Activated CD4-positive, alpha-beta T cell treated with anti-CD3 and anti-CD28 coated beads, Interleukin-2, amount 10 ng/mL, durations not matched to agents 7 days and 5 days (primary cell): ENCODE measurements around the gene SLCO4A1. TPM values are rescaled to one million over a fixed set of nuclear protein-coding genes. Genes with fewer than 3 reads are reported as not detected.
A peak's percentile ranks its signal among the peaks of the same experiment; 100 is the strongest.

Experiments used
- CTCF ChIA-PET: fragments of 350-600 bp; sonication (Branson Sonifier 250); formaldehyde crosslinking; loops from one replicate; lab custom pipeline; 2021; ENCODE audit warnings: antibody characterized with exemption; lab: Charles Lee
- POLR2A ChIA-PET: fragments of 350-600 bp; sonication (Branson Sonifier 250); formaldehyde crosslinking; loops from one replicate; lab custom pipeline; 2021; ENCODE audit warnings: antibody characterized with exemption; lab: Charles Lee
- DNase-seq: peaks from one replicate; pipeline ENCODE4 v3.0.0-alpha.2; 2020
- H3K27ac Mint-ChIP-seq: one replicate; pipeline ENCODE4 v1.8.0; 2021; ENCODE audit warnings: mild to moderate bottlenecking, moderate library complexity, mixed read lengths
- H3K27me3 Mint-ChIP-seq: one replicate; pipeline ENCODE4 v1.8.0; 2021; ENCODE audit warnings: mixed read lengths
- H3K36me3 Mint-ChIP-seq: one replicate; pipeline ENCODE4 v1.8.0; 2021; ENCODE audit warnings: low read depth, mixed read lengths
- H3K4me1 Mint-ChIP-seq: one replicate; pipeline ENCODE4 v1.8.0; 2021; ENCODE audit warnings: mixed read lengths
- H3K4me3 Mint-ChIP-seq: one replicate; pipeline ENCODE4 v1.8.0; 2021; ENCODE audit warnings: mild to moderate bottlenecking, moderate library complexity, mixed read lengths
- H3K9me3 Mint-ChIP-seq: one replicate; pipeline ENCODE4 v1.8.0; 2021; ENCODE audit warnings: mixed read lengths
- total RNA-seq, 2 experiments: library from RNA; stranded (reverse); gene quantifications; one replicate each; pipeline ENCODE4 v1.2.3, GENCODE V29; 2021

The SLCO4A1 gene
- total RNA-seq, 2 experiments from 2014 or later = 54.2 to 55.2 TPM

GRCh38 chr20:62686869-62687830 lies 44.8 kb downstream of the SLCO4A1 start:
- Mint-ChIP-seq H3K27ac (peak overlapping the region; percentile 67), H3K4me3 (no peak overlapping the region), H3K4me1 (peaks cover 14% of the 10 kb centered on the region), H3K9me3 (no peaks in the 10 kb centered on the region), H3K36me3 (no peaks in the 10 kb centered on the region), H3K27me3 (no peaks in the 10 kb centered on the region)
- no peak for DNase-seq
- CTCF ChIA-PET = interaction anchor here (0.7 to 1.2 kb wide), 3 partner anchors 11 to 152 kb away, joined by 3 read pairs; no protein-coding TSS in a partner anchor
- POLR2A ChIA-PET = no interaction called here

GRCh38 chr20:62688083-62688482 lies 45.8 kb downstream of the SLCO4A1 start:
- Mint-ChIP-seq H3K9me3 (no peaks in the 10 kb centered on the region), H3K27me3 (no peaks in the 10 kb centered on the region), H3K4me3 (no peak overlapping the region), H3K4me1 (peaks cover 14% of the 10 kb centered on the region), H3K36me3 (no peaks in the 10 kb centered on the region), H3K27ac (no peak overlapping the region)
- POLR2A ChIA-PET = no interaction called here
- DNase-seq = no peak
- CTCF ChIA-PET = interaction anchor here (0.8 to 1.2 kb wide), 2 partner anchors 10 to 52 kb away, joined by 3 read pairs; no protein-coding TSS in a partner anchor

- Mint-ChIP-seq H3K36me3 (no peaks in the 10 kb centered on the region), H3K9me3 (no peaks in the 10 kb centered on the region), H3K4me1 (peaks cover 14% of the 10 kb centered on the region), H3K27me3 (no peaks in the 10 kb centered on the region), H3K27ac (no peak overlapping the region), H3K4me3 (no peak overlapping the region)
- DNase-seq = no peak
- POLR2A ChIA-PET = no interaction called here
- CTCF ChIA-PET = no interaction called here
Measured at GRCh38 chr20:62688855-62689460, 46.7 kb downstream of the SLCO4A1 start.

- H3K9me3 Mint-ChIP-seq = no peaks in the 10 kb centered on the region
- H3K27me3 Mint-ChIP-seq = no peaks in the 10 kb centered on the region
- no peak for DNase-seq
- H3K4me3 Mint-ChIP-seq = no peak overlapping the region
- H3K4me1 Mint-ChIP-seq = peaks cover 14% of the 10 kb centered on the region
- H3K36me3 Mint-ChIP-seq = no peaks in the 10 kb centered on the region
- no peak overlapping the region for H3K27ac Mint-ChIP-seq
- ChIA-PET POLR2A (no interaction called here), CTCF (interaction anchor here (1.6 kb wide), 1 partner anchor 18 kb away, joined by 4 read pairs; the partner anchor contains the start of gene NTSR1)
Measured at GRCh38 chr20:62689861-62690260, 47.6 kb downstream of the SLCO4A1 start.

- no peaks in the 10 kb centered on the region for H3K9me3 Mint-ChIP-seq
- no peak overlapping the region for H3K4me3 Mint-ChIP-seq
- ChIA-PET POLR2A (no interaction called here), CTCF (interaction anchor here (1.6 kb wide), 1 partner anchor 18 kb away, joined by 4 read pairs; the partner anchor contains the start of gene NTSR1)
- H3K27me3 Mint-ChIP-seq = peaks cover 2% of the 10 kb centered on the region
- peaks cover 14% of the 10 kb centered on the region for H3K4me1 Mint-ChIP-seq
- no peak for DNase-seq
- no peaks in the 10 kb centered on the region for H3K36me3 Mint-ChIP-seq
- no peak overlapping the region for H3K27ac Mint-ChIP-seq
Measured at GRCh38 chr20:62690261-62690820, 48.0 kb downstream of the SLCO4A1 start.

GRCh38 chr20:62691487-62691886 lies 49.2 kb downstream of the SLCO4A1 start:
- no peak for DNase-seq
- peaks cover 12% of the 10 kb centered on the region for H3K4me1 Mint-ChIP-seq
- H3K4me3 Mint-ChIP-seq = no peak overlapping the region
- H3K27ac Mint-ChIP-seq = no peak overlapping the region
- peaks cover 2% of the 10 kb centered on the region for H3K27me3 Mint-ChIP-seq
- CTCF ChIA-PET = interaction anchor here (1.3 to 1.6 kb wide), 2 partner anchors 17 to 101 kb away, joined by 4 read pairs; partner anchors contain the start of gene NTSR1
- POLR2A ChIA-PET = no interaction called here
- no peaks in the 10 kb centered on the region for H3K36me3 Mint-ChIP-seq
- H3K9me3 Mint-ChIP-seq = no peaks in the 10 kb centered on the region

GRCh38 chr20:62692176-62692575 lies 49.9 kb downstream of the SLCO4A1 start:
- no peak overlapping the region for H3K4me3 Mint-ChIP-seq
- peaks cover 2% of the 10 kb centered on the region for H3K27me3 Mint-ChIP-seq
- H3K27ac Mint-ChIP-seq = no peak overlapping the region
- H3K36me3 Mint-ChIP-seq = no peaks in the 10 kb centered on the region
- ChIA-PET CTCF (interaction anchor here (1.3 kb wide), 1 partner anchor 100 kb away, joined by 4 read pairs; no protein-coding TSS in a partner anchor), POLR2A (no interaction called here)
- H3K4me1 Mint-ChIP-seq = peaks cover 9% of the 10 kb centered on the region
- no peaks in the 10 kb centered on the region for H3K9me3 Mint-ChIP-seq
- no peak for DNase-seq

- ChIA-PET CTCF (interaction anchor here (0.8 kb wide), 1 partner anchor 15 kb away, joined by 4 read pairs; no protein-coding TSS in a partner anchor), POLR2A (no interaction called here)
- DNase-seq = no peak
- Mint-ChIP-seq H3K4me1 (peaks cover 9% of the 10 kb centered on the region), H3K27ac (no peak overlapping the region), H3K27me3 (peaks cover 2% of the 10 kb centered on the region), H3K4me3 (no peak overlapping the region), H3K9me3 (no peaks in the 10 kb centered on the region), H3K36me3 (no peaks in the 10 kb centered on the region)
Measured at GRCh38 chr20:62692801-62693523, 50.7 kb downstream of the SLCO4A1 start.

GRCh38 chr20:62693524-62693922 lies 51.2 kb downstream of the SLCO4A1 start:
- POLR2A ChIA-PET = no interaction called here
- Mint-ChIP-seq H3K4me1 (peaks cover 9% of the 10 kb centered on the region), H3K4me3 (no peak overlapping the region), H3K27me3 (peaks cover 2% of the 10 kb centered on the region), H3K27ac (no peak overlapping the region), H3K36me3 (no peaks in the 10 kb centered on the region), H3K9me3 (no peaks in the 10 kb centered on the region)
- DNase-seq = no peak
- CTCF ChIA-PET = interaction anchor here (0.6 to 0.8 kb wide), 2 partner anchors 15 to 52 kb away, joined by 3 to 4 read pairs; no protein-coding TSS in a partner anchor

- no peak overlapping the region for H3K27ac Mint-ChIP-seq
- H3K27me3 Mint-ChIP-seq = peaks cover 2% of the 10 kb centered on the region
- POLR2A ChIA-PET = no interaction called here
- H3K9me3 Mint-ChIP-seq = no peaks in the 10 kb centered on the region
- no peak for DNase-seq
- no peaks in the 10 kb centered on the region for H3K36me3 Mint-ChIP-seq
- H3K4me1 Mint-ChIP-seq = peaks cover 9% of the 10 kb centered on the region
- no peak overlapping the region for H3K4me3 Mint-ChIP-seq
- CTCF ChIA-PET = interaction anchor here (0.6 to 1.1 kb wide), 2 partner anchors 16 to 51 kb away, joined by 3 to 4 read pairs; no protein-coding TSS in a partner anchor
Measured at GRCh38 chr20:62694106-62694505, 51.8 kb downstream of the SLCO4A1 start.

GRCh38 chr20:62694868-62695267 lies 52.6 kb downstream of the SLCO4A1 start:
- no peaks in the 10 kb centered on the region for H3K36me3 Mint-ChIP-seq
- H3K27ac Mint-ChIP-seq = no peak overlapping the region
- H3K4me1 Mint-ChIP-seq = peaks cover 9% of the 10 kb centered on the region
- no peaks in the 10 kb centered on the region for H3K9me3 Mint-ChIP-seq
- H3K4me3 Mint-ChIP-seq = no peak overlapping the region
- POLR2A ChIA-PET = no interaction called here
- no peak for DNase-seq
- CTCF ChIA-PET = interaction anchor here (0.6 to 1.1 kb wide), 3 partner anchors 15 to 77 kb away, joined by 3 to 4 read pairs (median 3); no protein-coding TSS in a partner anchor
- H3K27me3 Mint-ChIP-seq = peaks cover 2% of the 10 kb centered on the region
